Kidney (tissue), 14 donors: ENCODE measurements around the gene CLTB. TPM values are rescaled to one million over a fixed set of nuclear protein-coding genes. Genes with fewer than 3 reads are reported as not detected.
A peak's percentile ranks its signal among the peaks of the same experiment; 100 is the strongest.

ENCODE experiments used
- DNase-seq, 5 donors: peaks; one replicate each; pipeline ENCODE4 v3.0.0-alpha.2; 2013 to 2020
- FAIRE-seq: peaks from 2 replicates; lab custom pipeline; 2012; peaks lifted over from hg19 to GRCh38; lab: Jason Lieb, UNC
- H3K27ac ChIP-seq, 2 donors: one replicate each; pipeline ENCODE4 v1.7.0; 2013; ENCODE audit warnings: low read depth in 2 of 2, low read length in 2 of 2, inconsistent platforms in 1 of 2
- H3K27me3 ChIP-seq: one replicate; pipeline ENCODE4 v1.7.1; 2013; ENCODE audit warnings: low read length, inconsistent platforms; ENCODE audit not compliant: control insufficient read depth, insufficient read depth
- H3K36me3 ChIP-seq, 3 donors: one replicate each; pipeline versions ENCODE4 v1.7.0 to v1.7.1; 2013; ENCODE audit warnings: low read length in 3 of 3, control low read depth in 1 of 3, inconsistent platforms in 1 of 3; ENCODE audit not compliant: insufficient read depth in 3 of 3, control insufficient read depth in 2 of 3
- H3K4me1 ChIP-seq, 3 donors: one replicate each; pipeline versions ENCODE4 v1.7.0 to v1.7.1; 2013; ENCODE audit warnings: low read length in 3 of 3, inconsistent platforms in 1 of 3, low read depth in 1 of 3; ENCODE audit not compliant: control insufficient read depth in 2 of 3, insufficient read depth in 2 of 3
- H3K4me3 ChIP-seq, 3 donors: one replicate each; pipeline versions ENCODE4 v1.7.0 to v1.8.1; 2013; ENCODE audit warnings: low read length in 3 of 3, control low read depth in 1 of 3, inconsistent platforms in 1 of 3
- H3K9ac ChIP-seq, 3 donors: one replicate each; pipeline versions ENCODE4 v1.7.0 to v1.7.1; 2013; ENCODE audit warnings: low read length in 3 of 3, control low read depth in 1 of 3, inconsistent platforms in 1 of 3
- H3K9me3 ChIP-seq, 3 donors: one replicate each; pipeline versions ENCODE4 v1.7.0 to v1.7.1; 2013; ENCODE audit warnings: low read length in 3 of 3, control low read depth in 1 of 3, inconsistent platforms in 1 of 3; ENCODE audit not compliant: control insufficient read depth in 2 of 3, insufficient read depth in 1 of 3
- CTCF ChIP-seq: IDR thresholded peaks from 3 replicates; pipeline ENCODE4 v1.5.1; 2012; ENCODE audit warnings: mild to moderate bottlenecking, moderate library complexity, borderline replicate concordance; ENCODE audit not compliant: insufficient read depth; ENCODE audit errors: extremely low read depth
- intact Hi-C: fragments of 100-400 bp; cut with DNase I; formaldehyde crosslinking; loops from one replicate; pipeline ENCODE4 v1.11.1; 2022
- polyA plus RNA-seq: library from polyadenylated mRNA; stranded (reverse); fragments of 350-450 nt; fragmentation: Illumina TruSeq; extraction: RNeasy Lipid Tissue Mini Kit (QIAGEN cat#74804); gene quantifications from one replicate; pipeline ENCODE4 v1.2.3, GENCODE V29; 2014; ENCODE audit warnings: low read depth, low replicate concordance; ENCODE audit not compliant: insufficient read depth
- total RNA-seq: library from RNA; stranded (reverse); fragmentation: NEBNext Ultra II Directional; extraction: Animal tissue kit (Norgen Biotek cat#: 25700); gene quantifications from one replicate; pipeline ENCODE4 v1.2.1, GENCODE V29; 2021
- donor health status: control.
- donor health status: control.
- donor health status: control.
- donor health status: control.
- donor health status: control.
- donor health status: DM: yes; HTN: yes; CAD: no.
- donor health status: Normal renal cell carcinoma (clear cell type).

The CLTB gene
- total and polyA plus RNA-seq, 2 donors from 2014 or later: 76.3 to 151 TPM

GRCh38 chr5:176415240-176415951 is 943 bp downstream of the CLTB start:
- no peaks in the 10 kb centered on the region for H3K36me3 ChIP-seq
- H3K27ac ChIP-seq: peak overlapping the region; percentile 60 to 73
- intact Hi-C loops: no loop called here
- DNase-seq: peak in 3 of 5 donors; percentile 35 to 51 (median 38)
- peak overlapping the region; percentile 36 to 97 (median 83) for H3K9ac ChIP-seq
- FAIRE-seq: no peak
- TF ChIP-seq CTCF: no peak
- H3K4me1 ChIP-seq: peaks cover 0 to 13% (median 5%) of the 10 kb centered on the region in 3 donors
- H3K4me3 ChIP-seq: peak overlapping the region; percentile 57 to 90 (median 76)
- H3K9me3 ChIP-seq: no peaks in the 10 kb centered on the region
- no peaks in the 10 kb centered on the region for H3K27me3 ChIP-seq

- no peaks in the 10 kb centered on the region for H3K27me3 ChIP-seq
- peaks cover 0 to 13% (median 5%) of the 10 kb centered on the region in 3 donors for H3K4me1 ChIP-seq
- H3K4me3 ChIP-seq: no peak overlapping the region
- H3K27ac ChIP-seq: no peak overlapping the region
- H3K9me3 ChIP-seq: no peaks in the 10 kb centered on the region
- intact Hi-C loops: no loop called here
- no peak for FAIRE-seq
- H3K9ac ChIP-seq: no peak overlapping the region
- no peak for DNase-seq
- TF ChIP-seq CTCF: no peak
- H3K36me3 ChIP-seq: peaks cover 0 to 4% (median 0%) of the 10 kb centered on the region in 3 donors
Observed at GRCh38 chr5:176414704-176415103, 1.6 kb downstream of the CLTB start.

DNA sequence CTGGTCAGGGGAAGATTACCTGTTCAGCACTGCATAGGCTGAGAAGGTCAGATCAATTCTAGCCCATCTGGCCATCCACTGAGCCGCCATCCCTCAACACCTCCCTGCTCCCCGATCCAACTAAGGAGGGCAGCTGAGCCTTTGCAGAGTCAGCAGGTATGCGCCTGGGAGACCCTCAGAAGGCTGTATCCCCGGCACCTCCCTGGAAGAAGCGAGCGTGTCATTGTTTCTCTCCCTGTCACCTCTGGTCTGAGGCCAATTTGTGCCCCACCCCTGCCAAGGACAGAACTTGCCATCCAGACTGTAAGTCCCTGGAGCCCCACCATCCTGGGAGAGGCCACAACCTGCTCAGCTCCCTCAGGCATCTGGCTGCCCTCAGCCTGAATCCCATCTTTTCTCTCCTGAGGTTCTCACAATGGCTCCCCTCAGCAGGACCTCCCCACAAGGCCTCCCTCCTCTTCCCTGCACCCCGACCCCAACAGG is 2.6 kb downstream of the CLTB start:
- H3K36me3 ChIP-seq: peaks cover 0 to 8% (median 0%) of the 10 kb centered on the region in 3 donors
- H3K9ac ChIP-seq: no peak overlapping the region
- H3K27ac ChIP-seq: no peak overlapping the region
- peaks cover 0 to 13% (median 5%) of the 10 kb centered on the region in 3 donors for H3K4me1 ChIP-seq
- TF ChIP-seq CTCF: no peak
- intact Hi-C loops: no loop called here
- no peak overlapping the region for H3K4me3 ChIP-seq
- no peaks in the 10 kb centered on the region for H3K27me3 ChIP-seq
- DNase-seq: no peak
- no peak for FAIRE-seq
- no peaks in the 10 kb centered on the region for H3K9me3 ChIP-seq
